ENCODE results near the gene PLEKHS1. TPM values are rescaled to one million over a fixed set of nuclear protein-coding genes. Genes with fewer than 3 reads are reported as not detected.

PLEKHS1 gene
- total RNA-seq, 3 donors from 2014 or later (not counting 1 experiment from before 2014, with no cell fraction given): 0.14 to 0.90 (median 0.23) TPM

DNA sequence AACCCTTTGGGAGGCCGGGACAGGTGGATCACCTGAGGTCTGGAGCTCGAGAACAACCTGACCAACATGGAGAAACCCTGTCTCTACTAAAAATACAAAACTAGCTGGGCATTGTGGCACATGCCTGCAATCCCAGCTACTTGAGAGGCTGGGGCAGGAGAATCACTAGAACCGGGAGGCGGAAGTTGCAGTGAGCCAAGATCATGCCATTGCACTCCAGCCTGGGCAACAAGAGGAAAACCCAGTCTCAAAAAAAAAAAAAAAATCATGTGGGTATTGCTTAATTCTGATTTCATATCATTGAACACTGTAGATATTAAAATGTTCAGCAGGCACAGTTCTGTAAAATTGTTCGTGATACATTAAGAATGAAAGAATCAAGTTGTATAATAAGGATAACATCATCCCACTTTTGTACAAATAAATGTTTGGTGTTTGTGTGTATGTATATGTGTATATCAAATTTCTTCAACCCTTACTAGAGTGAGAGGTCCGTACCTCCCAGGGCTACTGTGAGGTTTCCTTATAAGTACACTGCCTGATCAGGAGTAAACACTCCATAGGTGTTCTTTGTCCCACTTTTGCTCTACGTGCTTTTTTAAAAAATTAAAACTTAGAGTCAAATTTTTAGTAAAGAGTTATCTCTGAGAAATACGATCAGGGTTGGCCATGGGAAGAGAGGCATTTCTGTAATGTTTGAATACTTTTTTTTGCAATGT lies 31.7 kb downstream of the PLEKHS1 start:
- H3K27me3 Mint-ChIP-seq (ENCODE audit: low read depth in 2 of 2): peaks cover 9 to 13% of the 10 kb centered on the region in 2 donors
- H3K4me1 Mint-ChIP-seq: no peaks in the 10 kb centered on the region
- H3K4me1 ChIP-seq (ENCODE audit: control insufficient read depth, insufficient read depth, low read length): no peaks in the 10 kb centered on the region
- H3K27ac Mint-ChIP-seq: no peak overlapping the region
- no peak overlapping the region for H3K4me3 ChIP-seq (ENCODE audit: low read length)
- intact Hi-C loops (cut with micrococcal nuclease): no loop called here
- no peaks in the 10 kb centered on the region for H3K36me3 ChIP-seq (ENCODE audit: control insufficient read depth, insufficient read depth, low read length)
- no peaks in the 10 kb centered on the region for H3K9me3 ChIP-seq (ENCODE audit: control insufficient read depth, insufficient read depth, low read length)
- no peak for TF ChIP-seq CTCF (IDR thresholded peaks at IDR 0.05)
- H3K27me3 ChIP-seq (ENCODE audit: control insufficient read depth, insufficient read depth, low read length): no peaks in the 10 kb centered on the region
- 93% methylated on average over 4 of the region's 8 CpGs for WGBS (ENCODE audit: insufficient coverage)
- no peaks in the 10 kb centered on the region for H3K9me3 Mint-ChIP-seq
- ATAC-seq (no peak), DNase-seq (no peak)
- no peaks in the 10 kb centered on the region for H3K36me3 Mint-ChIP-seq
- no peak overlapping the region for H3K4me3 Mint-ChIP-seq
- H3K27ac ChIP-seq (ENCODE audit: low read length): no peak overlapping the region

GRCh38 chr10:113788604-113789083 lies 37.2 kb downstream of the PLEKHS1 start:
- Mint-ChIP-seq H3K27me3 (ENCODE audit: low read depth in 2 of 2) (peaks cover 8 to 26% of the 10 kb centered on the region in 2 donors), H3K27ac (no peak overlapping the region), H3K4me1 (no peaks in the 10 kb centered on the region), H3K9me3 (no peaks in the 10 kb centered on the region), H3K36me3 (no peaks in the 10 kb centered on the region), H3K4me3 (no peak overlapping the region)
- Histone ChIP-seq H3K9me3 (ENCODE audit: control insufficient read depth, insufficient read depth, low read length) (no peaks in the 10 kb centered on the region), H3K27ac (ENCODE audit: low read length) (no peak overlapping the region), H3K27me3 (ENCODE audit: control insufficient read depth, insufficient read depth, low read length) (no peaks in the 10 kb centered on the region), H3K4me1 (ENCODE audit: control insufficient read depth, insufficient read depth, low read length) (no peaks in the 10 kb centered on the region), H3K4me3 (ENCODE audit: low read length) (no peak overlapping the region), H3K36me3 (ENCODE audit: control insufficient read depth, insufficient read depth, low read length) (no peaks in the 10 kb centered on the region)
- TF ChIP-seq CTCF (IDR thresholded peaks at IDR 0.05): no peak
- intact Hi-C loops (cut with micrococcal nuclease): no loop called here
- DNase-seq (no peak), ATAC-seq (no peak)
- 54% methylated on average over 9 of the region's 9 CpGs for WGBS (ENCODE audit: insufficient coverage)

DNA sequence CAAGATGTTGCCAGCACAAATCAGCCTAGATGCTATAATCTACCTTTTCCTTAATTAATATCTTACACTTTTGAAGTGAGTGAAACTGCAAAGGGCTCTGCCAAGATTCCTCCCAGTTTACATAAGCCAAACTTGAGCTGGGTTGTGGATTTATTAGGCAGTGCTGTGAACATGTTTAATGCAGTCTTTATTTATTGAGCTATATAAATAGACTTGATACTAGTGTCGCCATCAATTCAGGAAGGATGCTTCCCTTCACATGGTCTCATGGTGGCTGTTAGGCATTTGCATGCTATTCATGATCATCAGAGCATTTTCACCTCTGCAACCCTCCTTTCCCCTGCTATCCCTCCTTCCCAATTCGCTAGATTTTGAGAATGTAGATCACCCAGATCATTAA lies 40.2 kb downstream of the PLEKHS1 start:
- no peak overlapping the region for H3K4me3 Mint-ChIP-seq
- H3K27me3 Mint-ChIP-seq (ENCODE audit: low read depth in 2 of 2): peaks cover 24 to 51% of the 10 kb centered on the region in 2 donors
- no peaks in the 10 kb centered on the region for H3K9me3 Mint-ChIP-seq
- Histone ChIP-seq H3K9me3 (ENCODE audit: control insufficient read depth, insufficient read depth, low read length) (no peaks in the 10 kb centered on the region), H3K4me1 (ENCODE audit: control insufficient read depth, insufficient read depth, low read length) (no peaks in the 10 kb centered on the region), H3K4me3 (ENCODE audit: low read length) (no peak overlapping the region), H3K27ac (ENCODE audit: low read length) (no peak overlapping the region), H3K27me3 (ENCODE audit: control insufficient read depth, insufficient read depth, low read length) (peaks cover 2% of the 10 kb centered on the region), H3K36me3 (ENCODE audit: control insufficient read depth, insufficient read depth, low read length) (no peaks in the 10 kb centered on the region)
- intact Hi-C loops (cut with micrococcal nuclease): no loop called here
- no peak for TF ChIP-seq CTCF (IDR thresholded peaks at IDR 0.05)
- 72% methylated on average over 2 of the region's 2 CpGs for WGBS (ENCODE audit: insufficient coverage)
- no peak overlapping the region for H3K27ac Mint-ChIP-seq
- no peak for DNase-seq
- no peaks in the 10 kb centered on the region for H3K36me3 Mint-ChIP-seq
- no peaks in the 10 kb centered on the region for H3K4me1 Mint-ChIP-seq
- no peak for ATAC-seq

DNA sequence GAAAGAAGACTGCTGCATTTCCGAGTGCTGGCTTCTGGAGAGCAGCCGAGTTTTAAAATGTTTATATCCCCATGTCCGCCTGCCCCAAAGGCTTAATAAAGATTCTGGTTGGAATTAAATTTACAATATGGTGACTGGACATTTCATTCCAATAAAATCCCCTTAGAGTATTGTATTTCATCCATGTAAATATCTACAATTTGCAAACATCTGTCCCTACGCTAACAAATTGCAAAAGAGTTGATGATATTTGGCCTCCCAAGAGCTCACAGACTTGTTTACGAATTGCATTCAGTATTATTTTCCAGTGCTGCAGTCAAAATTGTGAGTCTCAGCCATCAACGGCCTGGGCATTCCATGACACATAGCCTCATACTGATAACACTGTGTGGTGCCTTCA lies 50.1 kb downstream of the PLEKHS1 start:
- Mint-ChIP-seq H3K27me3 (ENCODE audit: low read depth in 2 of 2) (peaks cover 12 to 50% of the 10 kb centered on the region in 2 donors), H3K36me3 (no peaks in the 10 kb centered on the region), H3K4me1 (no peaks in the 10 kb centered on the region), H3K9me3 (no peaks in the 10 kb centered on the region), H3K27ac (no peak overlapping the region), H3K4me3 (no peak overlapping the region)
- 91% methylated on average over 5 of the region's 6 CpGs for WGBS (ENCODE audit: insufficient coverage)
- no peak overlapping the region for H3K4me3 ChIP-seq (ENCODE audit: low read length)
- no peak overlapping the region for H3K27ac ChIP-seq (ENCODE audit: low read length)
- TF ChIP-seq CTCF (IDR thresholded peaks at IDR 0.05): no peak
- no peaks in the 10 kb centered on the region for H3K4me1 ChIP-seq (ENCODE audit: control insufficient read depth, insufficient read depth, low read length)
- no peaks in the 10 kb centered on the region for H3K36me3 ChIP-seq (ENCODE audit: control insufficient read depth, insufficient read depth, low read length)
- peaks cover 3% of the 10 kb centered on the region for H3K27me3 ChIP-seq (ENCODE audit: control insufficient read depth, insufficient read depth, low read length)
- DNase-seq (no peak), ATAC-seq (no peak)
- intact Hi-C loops (cut with micrococcal nuclease): no loop called here
- H3K9me3 ChIP-seq (ENCODE audit: control insufficient read depth, insufficient read depth, low read length): no peaks in the 10 kb centered on the region

Data from natural killer cell (primary cell).